ENCODE measurements around the gene IMMP2L. TPM values are rescaled to one million over a fixed set of nuclear protein-coding genes. Genes with fewer than 3 reads are reported as not detected.

Gene IMMP2L
- polyA plus RNA-seq, 1 of the 3 experiments (the other 2 are of a cell fraction) = 10.7 TPM

GRCh38 chr7:111091593-111092358 is 470.5 kb downstream of the IMMP2L start:
- DNase-seq = peak; percentile 24
- Histone ChIP-seq H3K79me2 (ENCODE audit: insufficient read depth) (no peaks in the 10 kb centered on the region), H3K9me2 (no peaks in the 10 kb centered on the region), H3K9ac (peak overlapping the region; percentile 37), H3K27me3 (ENCODE audit: insufficient read depth) (no peaks in the 10 kb centered on the region), H3F3A (replicated peaks; ENCODE audit: insufficient read depth) (peaks cover 4% of the 10 kb centered on the region), H3K36me3 (replicated peaks in 1 of 2; ENCODE audit: control insufficient read depth in 1 of 2, insufficient read depth in 2 of 2, low read length in 1 of 2) (peaks cover 0 to 3% of the 10 kb centered on the region in 2 experiments), H2AFZ (ENCODE audit: low read depth) (peak overlapping the region; percentile 57), H3K27ac (ENCODE audit: low read depth in 2 of 2, low read length in 1 of 2) (peak overlapping the region; percentile 1 to 88; a peak in 3 of 4 replicates), H3K4me1 (ENCODE audit: control insufficient read depth in 1 of 2, insufficient read depth in 2 of 2, low read depth in 1 of 2, low read length in 1 of 2) (peaks cover 5 to 30% of the 10 kb centered on the region in 2 experiments; a peak in 3 of 4 replicates), H3K4me3 (ENCODE audit: low read depth in 2 of 2, low read length in 1 of 2) (peak overlapping the region; percentile 50 to 61), H3K4me2 (peak overlapping the region; percentile 65), H4K20me1 (ENCODE audit: insufficient read depth) (no peaks in the 10 kb centered on the region), H3K9me3 (no peaks in the 10 kb centered on the region)
- POLR2A ChIA-PET = interaction anchor here (0.6 to 1.8 kb wide), 6 partner anchors 11 to 670 kb away, joined by 3 to 6 read pairs (median 5); no protein-coding TSS in a partner anchor
- WGBS (ENCODE audit: low lambda C conversion rate) = 26% methylated on average over 3 of the region's 3 CpGs
- TF ChIP-seq EP300 (IDR thresholded peaks at IDR 0.05; ENCODE audit: borderline replicate concordance in 1 of 2, low read depth in 1 of 2, low read length in 1 of 2) (peak in 1 of 2 experiments; percentile 18; a peak in 1 of 4 replicates), MXI1 (IDR thresholded peaks at IDR 0.05; ENCODE audit: low read depth, low read length) (0 out of 2 replicates have a peak, but pooled peaks have one; percentile 6), RFX5 (IDR thresholded peaks at IDR 0.05; ENCODE audit: low read length) (0 out of 2 replicates have a peak, but pooled peaks have one; percentile 12), RCOR1 (IDR thresholded peaks at IDR 0.05; ENCODE audit: low read length) (peak; percentile 55; the same call in 1 of the 2 replicates), REST (IDR thresholded peaks at IDR 0.05; ENCODE audit: low read depth, low read length) (no peak), NRF1 (IDR thresholded peaks at IDR 0.05; ENCODE audit: low read depth, low read length) (no peak)
- CTCF ChIA-PET = interaction anchor here (0.7 to 5.2 kb wide), 13 partner anchors 8 to 1248 kb away, joined by 3 to 35 read pairs (median 3); partner anchors contain the start of gene IMMP2L

GRCh38 chr7:111090846-111091245 is 471.4 kb downstream of the IMMP2L start, which contains the start of gene LRRN3:
LRRN3 (plus strand) TSS chr7:111091127; CDS start chr7:111122773, 31,646 bp downstream.
- H3K4me1 ChIP-seq (ENCODE audit: control insufficient read depth in 1 of 2, insufficient read depth in 2 of 2, low read depth in 1 of 2, low read length in 1 of 2) = peaks cover 5 to 27% of the 10 kb centered on the region in 2 experiments; a peak in 3 of 4 replicates
- peak within 1 kb of the TSS; percentile 1 to 88; a peak in 3 of 4 replicates for H3K27ac ChIP-seq (ENCODE audit: low read depth in 2 of 2, low read length in 1 of 2)
- H3K9me3 ChIP-seq = no peaks in the 10 kb centered on the region
- H3F3A ChIP-seq (replicated peaks; ENCODE audit: insufficient read depth) = peaks cover 4% of the 10 kb centered on the region
- ChIA-PET POLR2A (interaction anchor here (0.6 to 1.8 kb wide), 8 partner anchors 12 to 720 kb away, joined by 3 to 6 read pairs (median 4); no protein-coding TSS in a partner anchor), CTCF (interaction anchor here (0.7 to 5.2 kb wide), 14 partner anchors 8 to 1489 kb away, joined by 3 to 35 read pairs (median 3); no protein-coding TSS in a partner anchor)
- 0 out of 2 replicates have a peak, but pooled peaks have one; percentile 41 for TF ChIP-seq MAX (IDR thresholded peaks at IDR 0.05; ENCODE audit: low read depth)
- no peak for TF ChIP-seq RCOR1 (IDR thresholded peaks at IDR 0.05; ENCODE audit: low read length)
- peak; percentile 96 for TF ChIP-seq MXI1 (IDR thresholded peaks at IDR 0.05; ENCODE audit: low read depth, low read length)
- peak; percentile 42 for TF ChIP-seq IRF3 (IDR thresholded peaks at IDR 0.05; ENCODE audit: low read depth, low read length)
- no peak for TF ChIP-seq JUND (IDR thresholded peaks at IDR 0.05)
- TF ChIP-seq EP300 (IDR thresholded peaks at IDR 0.05; ENCODE audit: borderline replicate concordance in 1 of 2, low read depth in 1 of 2, low read length in 1 of 2) = peak in 1 of 2 experiments; percentile 45; a peak in 1 of 4 replicates
- TF ChIP-seq PBX3 (IDR thresholded peaks at IDR 0.05) = peak; percentile 83
- TF ChIP-seq CHD2 (IDR thresholded peaks at IDR 0.05; ENCODE audit: low read length, partially characterized antibody) = peak; percentile 85
- TF ChIP-seq RFX5 (IDR thresholded peaks at IDR 0.05; ENCODE audit: low read length) = peak; percentile 91
- TF ChIP-seq SIN3A (IDR thresholded peaks at IDR 0.05; ENCODE audit: borderline replicate concordance, low read depth, low read length) = 0 out of 2 replicates have a peak, but pooled peaks have one; percentile 16
- peak; percentile 33; the same call in 1 of the 2 replicates for TF ChIP-seq TAF1 (IDR thresholded peaks at IDR 0.05; ENCODE audit: borderline replicate concordance, low read depth, low read length)
- TF ChIP-seq TEAD4 (IDR thresholded peaks at IDR 0.05; ENCODE audit: borderline replicate concordance, insufficient read depth) = no peak
- TF ChIP-seq POLR2AphosphoS5 (IDR thresholded peaks at IDR 0.05; ENCODE audit: low read depth, low read length) = peak; percentile 72
- peak within 1 kb of the TSS; percentile 65 for H3K4me2 ChIP-seq
- H3K4me3 ChIP-seq (ENCODE audit: low read depth in 2 of 2, low read length in 1 of 2) = peak within 1 kb of the TSS; percentile 50 to 61
- no peaks in the 10 kb centered on the region for H4K20me1 ChIP-seq (ENCODE audit: insufficient read depth)
- no peaks in the 10 kb centered on the region for H3K9me2 ChIP-seq
- 10% methylated on average over 6 of the region's 6 CpGs for WGBS (ENCODE audit: low lambda C conversion rate)
- H2AFZ ChIP-seq (ENCODE audit: low read depth) = peak within 1 kb of the TSS; percentile 57
- H3K36me3 ChIP-seq (replicated peaks in 1 of 2; ENCODE audit: control insufficient read depth in 1 of 2, insufficient read depth in 2 of 2, low read length in 1 of 2) = no peaks in the 10 kb centered on the region
- peak; percentile 72 for DNase-seq
- peak within 1 kb of the TSS; percentile 37 for H3K9ac ChIP-seq
- H3K79me2 ChIP-seq (ENCODE audit: insufficient read depth) = no peaks in the 10 kb centered on the region
- H3K27me3 ChIP-seq (ENCODE audit: insufficient read depth) = no peaks in the 10 kb centered on the region

All from SK-N-SH (cell line).